IMR-90 (cell line): ENCODE measurements around the gene LATS1. TPM values are rescaled to one million over a fixed set of nuclear protein-coding genes. Genes with fewer than 3 reads are reported as not detected.
"Not testable (repeated sequence)": the region's sequence is repeated elsewhere in the genome, so short reads cannot be mapped to it uniquely, and the experiment has no call there.

Source experiments
- ATAC-seq: fragments of 200-7000 bp; cut with Tn5 transposase; 2 replicates; pipeline ENCODE4 v1.9.1; 2020; ENCODE audit warnings: low read depth, mild to moderate bottlenecking, moderate library complexity
- BruUV-seq: library from RNA; stranded (reverse); fragments of 400-500 nt; replicated peaks from 2 replicates; lab custom pipeline; 2021; lab: Mats Ljungman, UMichigan
- CTCF ChIA-PET: fragments of 300-600 bp; formaldehyde crosslinking; extraction: SDS; loops from one replicate; lab custom pipeline; 2021; ENCODE audit warnings: antibody characterized with exemption; lab: Yijun Ruan, JAX
- POLR2A ChIA-PET: fragments of 300-600 bp; sonication (Branson Sonifier 250); formaldehyde crosslinking; loops from one replicate; lab custom pipeline; 2022; ENCODE audit warnings: antibody characterized with exemption; ENCODE audit not compliant: unreplicated experiment; lab: Charles Lee
- DNase-seq: peaks from one replicate; pipeline ENCODE4 v3.0.0; 2013
- H2AFZ ChIP-seq: replicated peaks from 2 replicates; pipeline ENCODE3; 2013; ENCODE audit warnings: low read length, mild to moderate bottlenecking; ENCODE audit not compliant: poor library complexity
- H2AK5ac ChIP-seq: 2 replicates; pipeline ENCODE4 v1.6.1; 2013; ENCODE audit warnings: low read depth, low read length, inconsistent platforms
- H2AK9ac ChIP-seq: replicated peaks from 2 replicates; pipeline ENCODE3; 2013; ENCODE audit warnings: mild to moderate bottlenecking, low read depth, low read length, moderate library complexity; ENCODE audit not compliant: poor library complexity
- H2BK120ac ChIP-seq: 2 replicates; pipeline ENCODE4 v1.6.1; 2013; ENCODE audit warnings: low read depth, low read length, inconsistent platforms
- H2BK15ac ChIP-seq: 3 replicates; pipeline ENCODE4 v1.6.1; 2013; ENCODE audit warnings: low read depth, low read length, inconsistent platforms
- H2BK20ac ChIP-seq: 2 replicates; pipeline ENCODE4 v1.6.1; 2013; ENCODE audit warnings: low read depth, mild to moderate bottlenecking, inconsistent platforms, low read length, moderate library complexity
- H2BK5ac ChIP-seq: 2 replicates; pipeline ENCODE4 v1.6.1; 2013; ENCODE audit warnings: mild to moderate bottlenecking, low read depth, low read length, inconsistent platforms; ENCODE audit not compliant: poor library complexity, severe bottlenecking
- H3K14ac ChIP-seq: replicated peaks from 2 replicates; pipeline ENCODE4 v1.6.1; 2013; ENCODE audit warnings: low read depth, low read length, inconsistent platforms
- H3K18ac ChIP-seq: 2 replicates; pipeline ENCODE4 v1.6.1; 2013; ENCODE audit warnings: low read depth, low read length, control low read depth
- H3K23ac ChIP-seq: 2 replicates; pipeline ENCODE4 v1.6.1; 2013; ENCODE audit warnings: low read depth, low read length, inconsistent platforms
- H3K27ac ChIP-seq: 2 replicates; pipeline ENCODE4 v1.5.1; 2013; ENCODE audit warnings: mild to moderate bottlenecking, control low read depth, low read length; ENCODE audit not compliant: insufficient read depth
- H3K27me3 ChIP-seq: 2 replicates; pipeline ENCODE4 v1.6.1; 2013; ENCODE audit warnings: low read length; ENCODE audit not compliant: control insufficient read depth, insufficient read depth
- H3K36me3 ChIP-seq: 2 replicates; pipeline ENCODE4 v1.6.1; 2013; ENCODE audit warnings: low read length, mixed read lengths; ENCODE audit not compliant: control insufficient read depth, insufficient read depth
- H3K4ac ChIP-seq: 2 replicates; pipeline ENCODE4 v1.6.1; 2013; ENCODE audit warnings: low read depth, low read length, inconsistent platforms
- H3K4me1 ChIP-seq: 2 replicates; pipeline ENCODE4 v1.6.1; 2013; ENCODE audit warnings: low read length, mixed read lengths; ENCODE audit not compliant: control insufficient read depth, insufficient read depth
- H3K4me2 ChIP-seq: 2 replicates; pipeline ENCODE4 v1.6.1; 2013; ENCODE audit warnings: low read depth, mild to moderate bottlenecking, control low read depth, low read length, moderate library complexity
- H3K4me3 ChIP-seq: 2 replicates; pipeline ENCODE4 v1.5.1; 2013; ENCODE audit warnings: low read depth, mild to moderate bottlenecking, control low read depth, low read length, moderate library complexity; ENCODE audit not compliant: insufficient read depth
- H3K56ac ChIP-seq: 2 replicates; pipeline ENCODE4 v1.6.1; 2013; ENCODE audit warnings: low read length, inconsistent platforms; ENCODE audit not compliant: insufficient read depth; ENCODE audit errors: extremely low read depth
- H3K79me1 ChIP-seq, 2 experiments: 2 replicates each; pipeline ENCODE4 v1.6.1; 2013; ENCODE audit warnings: low read length in 2 of 2, inconsistent platforms in 1 of 2, low read depth in 1 of 2
- H3K9ac ChIP-seq: 2 replicates; pipeline ENCODE4 v1.6.1; 2013; ENCODE audit warnings: low read depth, low read length, control low read depth
- H3K9me1 ChIP-seq: 2 replicates; pipeline ENCODE4 v1.6.1; 2013; ENCODE audit warnings: low read length, inconsistent platforms; ENCODE audit not compliant: insufficient read depth
- H3K9me3 ChIP-seq: 2 replicates; pipeline ENCODE4 v1.6.1; 2013; ENCODE audit warnings: low read length; ENCODE audit not compliant: control insufficient read depth, insufficient read depth
- H4K20me1 ChIP-seq: 2 replicates; pipeline ENCODE4 v1.6.1; 2013; ENCODE audit warnings: low read length, inconsistent platforms; ENCODE audit not compliant: insufficient read depth
- H4K5ac ChIP-seq: 2 replicates; pipeline ENCODE4 v1.6.1; 2013; ENCODE audit warnings: mild to moderate bottlenecking, low read depth, low read length, control low read depth
- H4K8ac ChIP-seq, 2 experiments: 2 replicates each; pipeline ENCODE4 v1.6.1; 2013; ENCODE audit warnings: low read depth in 2 of 2, low read length in 2 of 2, control low read depth in 1 of 2, inconsistent platforms in 1 of 2
- H4K91ac ChIP-seq: 2 replicates; pipeline ENCODE4 v1.6.1; 2013; ENCODE audit warnings: low read depth, low read length, inconsistent platforms; ENCODE audit not compliant: insufficient read depth
- WGBS, 2 experiments: methylation state at CpG; one replicate each; pipeline versions ENCODE4 v1.1.5 to v1.1.7; 2013; ENCODE audit warnings: missing lambda C conversion rate in 2 of 2; ENCODE audit not compliant: insufficient read length in 1 of 2; ENCODE audit errors: extremely low coverage in 2 of 2; 5-methylcytosine and 5-hydroxymethylcytosine counted together
- dilution Hi-C: fragments of 300-500 bp; cut with HindIII; formaldehyde crosslinking; loops from one replicate; pipeline ENCODE4 v1.14.3; 2018; ENCODE audit warnings: low sequenced_read_pairs; ENCODE audit not compliant: unreplicated experiment
- in situ Hi-C: fragments of 300-500 bp; cut with MboI; formaldehyde crosslinking; loops from 3 replicates; pipeline ENCODE4 v1.14.3; 2019; ENCODE audit warnings: low sequenced_read_pairs, inconsistent platforms, mixed read lengths
- intact Hi-C: fragments of 100-400 bp; cut with micrococcal nuclease; formaldehyde crosslinking; loops from 2 replicates; pipeline ENCODE4 v1.10.0; 2022
- polyA plus RNA-seq, 3 experiments: library from polyadenylated mRNA; depleted of rRNA; stranded (reverse); fragments of >200 nt; gene quantifications; 2 replicates each; pipeline ENCODE4 v1.2.3, GENCODE V29; 2012; ENCODE audit warnings: low replicate concordance in 1 of 3
- total RNA-seq: library from RNA; depleted of rRNA; stranded (reverse); fragments of >200 nt; gene quantifications from 2 replicates; pipeline ENCODE4 v1.2.3, GENCODE V29; 2012

Gene LATS1
- total and polyA plus RNA-seq, 2 of the 4 experiments (the other 2 are of a cell fraction) = 7.9 to 20.1 TPM

- DNase-seq, H3K4me3 ChIP-seq, POLR2A ChIA-PET, H3K9ac ChIP-seq, H2BK5ac ChIP-seq, in situ Hi-C loops, dilution Hi-C loops, H4K5ac ChIP-seq, H2AK9ac ChIP-seq, H2BK120ac ChIP-seq, intact Hi-C loops, BruUV-seq, H3K9me3 ChIP-seq, H2AFZ ChIP-seq, H3K27ac ChIP-seq, H3K14ac ChIP-seq, H3K4ac ChIP-seq, H3K23ac ChIP-seq, H3K36me3 ChIP-seq, H2BK15ac ChIP-seq, H3K56ac ChIP-seq, H4K8ac ChIP-seq, H2BK20ac ChIP-seq, H4K91ac ChIP-seq, H3K4me2 ChIP-seq, H2AK5ac ChIP-seq, H3K18ac ChIP-seq, H3K4me1 ChIP-seq, H3K9me1 ChIP-seq, ATAC-seq, CTCF ChIA-PET, H3K27me3 ChIP-seq: not testable (repeated sequence)
- peaks cover 32% of the 10 kb centered on the region for H4K20me1 ChIP-seq
- peaks cover 20 to 43% of the 10 kb centered on the region in 2 experiments; a peak in 3 of 4 replicates for H3K79me1 ChIP-seq
- WGBS, 2 experiments = no CpG with 5 or more reads among the region's 5 CpGs
These were observed 34.0 kb upstream of the LATS1 start for GRCh38 chr6:149751920-149752319.
